SJSA1 (cell line): ENCODE data around the gene TBC1D22A. TPM values are rescaled to one million over a fixed set of nuclear protein-coding genes. Genes with fewer than 3 reads are reported as not detected.
"Not testable (repeated sequence)": the region's sequence is repeated elsewhere in the genome, so short reads cannot be mapped to it uniquely, and the experiment has no call there.

Experiments used
- DNase-seq, 2 experiments: peaks; one replicate each; pipeline ENCODE4 v3.0.0-alpha.2; 2015 to 2020; ENCODE audit warnings: low spot score in 2 of 2, low read depth in 1 of 2
- H3K27ac ChIP-seq: fragments of 250-450 bp; sonication (Bioruptor Pico); 2 replicates; pipeline ENCODE4 v1.5.1; 2020; ENCODE audit warnings: mild to moderate bottlenecking, moderate library complexity
- H3K27me3 ChIP-seq: fragments of 250-450 bp; sonication (Bioruptor Pico); replicated peaks from 2 replicates; pipeline ENCODE4 v1.5.1; 2020; ENCODE audit warnings: mild to moderate bottlenecking, moderate library complexity
- H3K36me3 ChIP-seq: fragments of 250-450 bp; sonication (Bioruptor Pico); 2 replicates; pipeline ENCODE4 v1.5.1; 2020; ENCODE audit warnings: mild to moderate bottlenecking
- H3K4me1 ChIP-seq: fragments of 250-450 bp; sonication (Bioruptor Pico); replicated peaks from 2 replicates; pipeline ENCODE4 v1.6.1; 2021; ENCODE audit warnings: mild to moderate bottlenecking
- H3K4me3 ChIP-seq: fragments of 250-450 bp; sonication (Bioruptor Pico); 2 replicates; pipeline ENCODE4 v1.5.1; 2020; ENCODE audit warnings: mild to moderate bottlenecking
- H3K9me3 ChIP-seq: fragments of 250-450 bp; sonication (Bioruptor Pico); replicated peaks from 2 replicates; pipeline ENCODE4 v1.5.1; 2020; ENCODE audit warnings: mild to moderate bottlenecking
- total RNA-seq: library from RNA; depleted of rRNA; stranded (reverse); fragments of >200 nt; shearing (Covaris generic); gene quantifications from 2 replicates; pipeline ENCODE4 v1.2.3, GENCODE V29; 2014

The TBC1D22A gene
- total RNA-seq, 1 experiment from 2014 or later = 10.5 TPM

- peaks cover 34% of the 10 kb centered on the region for H3K36me3 ChIP-seq
- H3K4me1 ChIP-seq = peaks cover 19% of the 10 kb centered on the region
- H3K27me3 ChIP-seq = no peaks in the 10 kb centered on the region
- DNase-seq = no peak
- H3K4me3 ChIP-seq = no peak overlapping the region
- H3K9me3 ChIP-seq = no peaks in the 10 kb centered on the region
- H3K27ac ChIP-seq = no peak overlapping the region
These were observed 30.4 kb upstream of the TBC1D22A start for GRCh38 chr22:46732041-46732379.

GRCh38 chr22:46732513-46732912 is 29.9 kb upstream of the TBC1D22A start:
- Histone ChIP-seq H3K4me3 (no peak overlapping the region), H3K27me3 (no peaks in the 10 kb centered on the region), H3K27ac (no peak overlapping the region), H3K9me3 (no peaks in the 10 kb centered on the region), H3K36me3 (peaks cover 37% of the 10 kb centered on the region), H3K4me1 (peaks cover 19% of the 10 kb centered on the region)
- no peak for DNase-seq

GRCh38 chr22:46734213-46734722 is 28.2 kb upstream of the TBC1D22A start:
- Histone ChIP-seq H3K36me3 (peaks cover 32% of the 10 kb centered on the region), H3K4me1 (peaks cover 29% of the 10 kb centered on the region)
- H3K9me3 ChIP-seq, H3K27ac ChIP-seq, DNase-seq, H3K4me3 ChIP-seq, H3K27me3 ChIP-seq: not testable (repeated sequence)

GRCh38 chr22:46734830-46735453 is 27.5 kb upstream of the TBC1D22A start:
- H3K4me3 ChIP-seq = no peak overlapping the region
- peaks cover 32% of the 10 kb centered on the region for H3K4me1 ChIP-seq
- H3K27me3 ChIP-seq = no peaks in the 10 kb centered on the region
- H3K27ac ChIP-seq = no peak overlapping the region
- H3K9me3 ChIP-seq = no peaks in the 10 kb centered on the region
- peaks cover 32% of the 10 kb centered on the region for H3K36me3 ChIP-seq
- DNase-seq = no peak

- Histone ChIP-seq H3K9me3 (no peaks in the 10 kb centered on the region), H3K4me3 (no peak overlapping the region), H3K27ac (no peak overlapping the region), H3K4me1 (peaks cover 32% of the 10 kb centered on the region), H3K27me3 (no peaks in the 10 kb centered on the region), H3K36me3 (peaks cover 29% of the 10 kb centered on the region)
- DNase-seq = no peak
These were observed 26.5 kb upstream of the TBC1D22A start for GRCh38 chr22:46735747-46736608.

GRCh38 chr22:46736705-46737104 is 25.7 kb upstream of the TBC1D22A start:
- H3K4me3 ChIP-seq = peak overlapping the region; percentile 99
- H3K27me3 ChIP-seq = no peaks in the 10 kb centered on the region
- no peaks in the 10 kb centered on the region for H3K9me3 ChIP-seq
- H3K4me1 ChIP-seq = peaks cover 25% of the 10 kb centered on the region
- H3K36me3 ChIP-seq = peaks cover 22% of the 10 kb centered on the region
- DNase-seq = no peak
- no peak overlapping the region for H3K27ac ChIP-seq

GRCh38 chr22:46737105-46737975 is 25.1 kb upstream of the TBC1D22A start:
- peak in 1 of 2 experiments; percentile 59 for DNase-seq
- H3K36me3 ChIP-seq = peaks cover 17% of the 10 kb centered on the region
- H3K27me3 ChIP-seq = no peaks in the 10 kb centered on the region
- peak overlapping the region; percentile 68 for H3K27ac ChIP-seq
- peak overlapping the region; percentile 99 for H3K4me3 ChIP-seq
- no peaks in the 10 kb centered on the region for H3K9me3 ChIP-seq
- peaks cover 21% of the 10 kb centered on the region for H3K4me1 ChIP-seq

- H3K4me1 ChIP-seq = peaks cover 21% of the 10 kb centered on the region
- H3K27ac ChIP-seq = peak within 1 kb of the TSS; percentile 68
- peak; percentile 36 to 88 for DNase-seq
These were observed 24.3 kb upstream of the TBC1D22A start, which contains the start of gene CERK for GRCh38 chr22:46737976-46738646. Gene CERK (minus strand): TSS chr22:46738252. CDS start chr22:46738148, 104 bp downstream.

GRCh38 chr22:46738647-46739093 is 23.8 kb upstream of the TBC1D22A start:
- Histone ChIP-seq H3K36me3 (peaks cover 17% of the 10 kb centered on the region), H3K4me1 (peaks cover 21% of the 10 kb centered on the region), H3K27me3 (no peaks in the 10 kb centered on the region), H3K27ac (peak overlapping the region; percentile 68), H3K4me3 (peak overlapping the region; percentile 99), H3K9me3 (peaks cover 4% of the 10 kb centered on the region; the same call in 1 of the 2 replicates)
- no peak for DNase-seq

More at GRCh38 chr22:46737976-46738646, 24.3 kb upstream of the TBC1D22A start, which contains the start of gene CERK:
- Histone ChIP-seq H3K27me3 (no peaks in the 10 kb centered on the region), H3K4me3 (peak within 1 kb of the TSS; percentile 99), H3K9me3 (peaks cover 3% of the 10 kb centered on the region; the same call in 1 of the 2 replicates), H3K36me3 (peaks cover 17% of the 10 kb centered on the region)

GRCh38 chr22:46739094-46739870 is 23.2 kb upstream of the TBC1D22A start:
- H3K4me1 ChIP-seq = peaks cover 21% of the 10 kb centered on the region
- peaks cover 17% of the 10 kb centered on the region for H3K36me3 ChIP-seq
- peaks cover 4% of the 10 kb centered on the region; the same call in 1 of the 2 replicates for H3K9me3 ChIP-seq
- H3K4me3 ChIP-seq = peak overlapping the region; percentile 99
- H3K27me3 ChIP-seq = no peaks in the 10 kb centered on the region
- H3K27ac ChIP-seq = no peak overlapping the region
- DNase-seq = peak; percentile 60 to 74

GRCh38 chr22:46740910-46741780 is 21.3 kb upstream of the TBC1D22A start:
- H3K4me1 ChIP-seq = peaks cover 21% of the 10 kb centered on the region
- H3K27me3 ChIP-seq = no peaks in the 10 kb centered on the region
- peaks cover 4% of the 10 kb centered on the region; the same call in 1 of the 2 replicates for H3K9me3 ChIP-seq
- H3K36me3 ChIP-seq = peaks cover 14% of the 10 kb centered on the region
- H3K4me3 ChIP-seq = no peak overlapping the region
- no peak overlapping the region for H3K27ac ChIP-seq
- no peak for DNase-seq
